Measurements from ENCODE around the gene RRP1B.
A peak's percentile ranks its signal among the peaks of the same experiment; 100 is the strongest.
"Not testable (repeated sequence)": the region's sequence is repeated elsewhere in the genome, so short reads cannot be mapped to it uniquely, and the experiment has no call there.

RRP1B gene

GRCh38 chr21:43646550-43647260 lies 12.7 kb upstream of the RRP1B start:
- TF ChIP-seq, protein P1, sequence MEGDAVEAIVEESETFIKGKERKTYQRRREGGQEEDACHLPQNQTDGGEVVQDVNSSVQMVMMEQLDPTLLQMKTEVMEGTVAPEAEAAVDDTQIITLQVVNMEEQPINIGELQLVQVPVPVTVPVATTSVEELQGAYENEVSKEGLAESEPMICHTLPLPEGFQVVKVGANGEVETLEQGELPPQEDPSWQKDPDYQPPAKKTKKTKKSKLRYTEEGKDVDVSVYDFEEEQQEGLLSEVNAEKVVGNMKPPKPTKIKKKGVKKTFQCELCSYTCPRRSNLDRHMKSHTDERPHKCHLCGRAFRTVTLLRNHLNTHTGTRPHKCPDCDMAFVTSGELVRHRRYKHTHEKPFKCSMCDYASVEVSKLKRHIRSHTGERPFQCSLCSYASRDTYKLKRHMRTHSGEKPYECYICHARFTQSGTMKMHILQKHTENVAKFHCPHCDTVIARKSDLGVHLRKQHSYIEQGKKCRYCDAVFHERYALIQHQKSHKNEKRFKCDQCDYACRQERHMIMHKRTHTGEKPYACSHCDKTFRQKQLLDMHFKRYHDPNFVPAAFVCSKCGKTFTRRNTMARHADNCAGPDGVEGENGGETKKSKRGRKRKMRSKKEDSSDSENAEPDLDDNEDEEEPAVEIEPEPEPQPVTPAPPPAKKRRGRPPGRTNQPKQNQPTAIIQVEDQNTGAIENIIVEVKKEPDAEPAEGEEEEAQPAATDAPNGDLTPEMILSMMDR (IDR thresholded peaks at IDR 0.05; ENCODE audit: low read length, missing control alignments) = peak; percentile 99
- peak; percentile 97 for DNase-seq (ENCODE audit: low read depth)
- H3K4me3 ChIP-seq (replicated peaks; ENCODE audit: low read depth, low read length) = no peak overlapping the region

DNA sequence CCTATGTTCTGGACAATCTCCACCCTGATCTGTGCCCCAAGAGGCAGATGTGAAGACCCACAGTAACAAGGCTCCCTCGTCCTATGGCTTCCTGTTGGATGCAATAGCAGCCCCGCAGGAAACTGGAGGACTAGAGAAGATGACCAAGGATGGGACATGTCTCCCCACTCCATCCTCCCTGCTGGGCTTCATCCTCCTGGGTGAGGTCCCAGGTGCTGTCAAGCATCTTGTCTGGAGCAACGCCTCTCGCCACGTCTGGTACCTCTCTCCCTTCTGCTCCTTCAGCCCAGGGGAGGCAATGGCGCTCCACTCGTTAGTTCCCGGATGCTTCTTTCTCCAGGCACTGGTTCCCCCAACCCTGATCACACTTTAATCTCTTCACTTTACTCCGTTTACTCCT lies 11.2 kb upstream of the RRP1B start:
- H3K4me3 ChIP-seq (replicated peaks; ENCODE audit: low read depth, low read length) = no peak overlapping the region
- TF ChIP-seq, protein P1 (IDR thresholded peaks at IDR 0.05; ENCODE audit: low read length, missing control alignments) = no peak
- DNase-seq (ENCODE audit: low read depth) = no peak

DNA sequence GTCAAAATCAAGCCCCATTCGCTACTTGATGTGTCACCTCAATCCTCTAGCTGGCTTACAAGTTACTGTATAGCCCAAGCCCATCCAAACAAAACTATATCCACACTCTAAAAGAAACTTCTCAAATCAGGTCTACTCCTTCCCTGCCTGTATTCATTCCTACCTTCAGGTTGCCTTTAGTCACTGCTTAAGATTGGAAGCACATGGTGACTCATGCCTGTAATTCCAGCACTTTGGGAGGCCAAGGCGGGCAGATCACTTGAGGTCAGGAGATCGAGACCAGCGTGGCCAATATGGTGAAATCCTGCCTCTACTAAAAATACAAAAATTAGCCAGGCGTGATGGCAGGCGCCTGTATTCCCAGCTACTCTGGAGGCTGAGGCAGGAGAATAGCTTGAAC lies 7.4 kb upstream of the RRP1B start:
- not testable (repeated sequence) for DNase-seq (ENCODE audit: low read depth); H3K4me3 ChIP-seq (replicated peaks; ENCODE audit: low read depth, low read length)

DNA sequence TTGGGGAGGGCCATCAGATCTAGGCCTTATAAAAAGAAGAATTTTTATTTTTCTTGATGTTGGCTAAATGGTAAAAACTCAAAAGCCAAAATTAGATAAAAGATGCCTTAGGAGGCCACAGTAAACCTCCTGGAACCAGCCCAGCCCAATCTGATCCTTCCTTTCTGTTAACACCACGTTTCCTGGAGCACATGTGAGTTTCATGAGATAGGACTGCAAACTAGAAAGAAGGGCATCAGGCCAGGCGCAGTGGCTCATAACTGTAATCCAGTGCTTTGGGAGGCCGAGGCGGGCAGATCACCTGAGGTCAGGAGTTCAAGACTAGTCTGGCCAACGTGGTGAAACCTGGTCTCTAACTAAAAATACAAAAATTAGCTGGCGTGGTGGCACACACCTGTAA lies 6.7 kb upstream of the RRP1B start:
- DNase-seq (ENCODE audit: low read depth) = no peak
- TF ChIP-seq, protein P1 (IDR thresholded peaks at IDR 0.05; ENCODE audit: low read length, missing control alignments) = no peak
- no peak overlapping the region for H3K4me3 ChIP-seq (replicated peaks; ENCODE audit: low read depth, low read length)

DNA sequence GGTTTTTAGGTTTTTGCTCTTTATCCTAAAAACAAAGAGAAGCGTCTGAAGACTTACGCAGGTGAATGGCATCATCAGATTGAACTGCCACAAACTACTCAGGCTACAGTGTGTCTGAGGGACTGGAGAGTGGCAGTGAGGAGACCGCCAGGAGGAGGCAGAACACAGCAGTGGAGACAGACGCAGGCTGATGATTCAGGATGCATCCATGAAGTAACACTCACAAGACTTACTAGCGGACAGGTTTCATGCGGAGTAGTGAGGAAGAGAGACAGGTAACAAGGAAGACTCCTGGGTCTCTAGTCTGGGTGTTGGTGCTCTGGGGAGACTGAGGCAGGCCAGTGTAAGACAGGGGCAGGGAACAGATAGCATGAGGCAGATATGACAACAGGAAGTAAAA lies 5.7 kb upstream of the RRP1B start:
- H3K4me3 ChIP-seq (replicated peaks; ENCODE audit: low read depth, low read length) = no peak overlapping the region
- TF ChIP-seq, protein P1 (IDR thresholded peaks at IDR 0.05; ENCODE audit: low read length, missing control alignments) = no peak
- no peak for DNase-seq (ENCODE audit: low read depth)

DNA sequence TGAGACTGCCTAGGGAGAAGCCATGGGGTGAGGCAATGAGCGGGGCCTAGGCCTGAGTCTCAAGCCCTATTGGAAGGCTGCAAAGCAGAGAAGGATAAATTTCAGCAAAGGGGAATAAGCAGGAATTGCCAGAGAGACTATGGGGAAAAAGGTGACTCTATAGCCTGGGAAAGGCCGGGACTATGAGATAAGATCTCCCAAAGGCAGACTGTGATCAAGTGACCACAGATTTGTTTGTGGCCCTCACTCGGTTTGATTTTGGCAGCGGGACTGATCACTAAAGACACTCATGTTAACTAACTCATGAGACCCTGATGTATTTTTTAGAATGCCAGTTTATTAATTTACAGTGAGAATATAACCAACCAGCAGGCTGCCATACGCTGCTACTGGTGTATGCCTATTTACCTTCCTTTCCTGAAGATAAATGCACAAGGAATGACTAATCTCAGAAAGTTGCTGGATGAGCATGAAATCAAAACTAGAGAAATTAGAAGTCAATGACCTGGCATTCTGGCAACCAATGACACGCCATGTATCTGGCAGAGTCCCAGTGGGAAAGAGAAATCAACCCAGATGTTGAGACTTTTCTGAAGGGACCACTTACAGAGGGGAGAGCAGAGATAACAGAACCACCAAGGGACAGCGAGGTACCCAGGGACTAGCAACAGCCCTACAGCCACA lies 4.4 kb upstream of the RRP1B start:
- TF ChIP-seq, protein P1 (IDR thresholded peaks at IDR 0.05; ENCODE audit: low read length, missing control alignments) = no peak
- no peak for DNase-seq (ENCODE audit: low read depth)
- H3K4me3 ChIP-seq (replicated peaks; ENCODE audit: low read depth, low read length) = no peak overlapping the region

GRCh38 chr21:43657355-43658087 lies 1.8 kb upstream of the RRP1B start:
- DNase-seq (ENCODE audit: low read depth) = no peak
- H3K4me3 ChIP-seq (replicated peaks; ENCODE audit: low read depth, low read length) = no peak overlapping the region
- TF ChIP-seq, protein P1 (IDR thresholded peaks at IDR 0.05; ENCODE audit: low read length, missing control alignments) = no peak
